ENCODE measurements around the gene TMEM238. TPM values are rescaled to one million over a fixed set of nuclear protein-coding genes. Genes with fewer than 3 reads are reported as not detected.
A peak's percentile ranks its signal among the peaks of the same experiment; 100 is the strongest.

The TMEM238 gene
- total RNA-seq, 4 donors from 2014 or later: 6.3 to 37.1 (median 29.3) TPM

GRCh38 chr19:55358943-55359908 is 24.9 kb downstream of the TMEM238 start:
- Histone ChIP-seq H3K27me3 (peaks cover 25% of the 10 kb centered on the region), H3K36me3 (no peaks in the 10 kb centered on the region), H3K4me3 (no peak overlapping the region), H3K9me3 (no peaks in the 10 kb centered on the region), H3K27ac (no peak overlapping the region), H3K4me1 (peaks cover 12% of the 10 kb centered on the region)
- DNase-seq (ENCODE audit: low spot score in 2 of 2): no peak
- WGBS: 63% methylated on average over 30 of the region's 32 CpGs
- TF ChIP-seq CTCF (IDR thresholded peaks at IDR 0.05) (no peak), EP300 (IDR thresholded peaks at IDR 0.05) (no peak)

GRCh38 chr19:55358493-55358892 is 25.6 kb downstream of the TMEM238 start:
- Histone ChIP-seq H3K4me3 (no peak overlapping the region), H3K27ac (no peak overlapping the region), H3K27me3 (peaks cover 32% of the 10 kb centered on the region), H3K4me1 (peaks cover 19% of the 10 kb centered on the region), H3K36me3 (no peaks in the 10 kb centered on the region), H3K9me3 (no peaks in the 10 kb centered on the region)
- TF ChIP-seq CTCF (IDR thresholded peaks at IDR 0.05) (no peak), EP300 (IDR thresholded peaks at IDR 0.05) (no peak), POLR2A (IDR thresholded peaks at IDR 0.05) (no peak), POLR2AphosphoS5 (IDR thresholded peaks at IDR 0.05) (no peak)
- WGBS: 90% methylated on average over 15 of the region's 19 CpGs
- DNase-seq (ENCODE audit: low spot score in 2 of 2): no peak

- DNase-seq (ENCODE audit: low spot score in 2 of 2): no peak
- no CpG with 5 or more reads among the region's 13 CpGs for WGBS
- TF ChIP-seq CTCF (IDR thresholded peaks at IDR 0.05): no peak
- no peak for TF ChIP-seq EP300 (IDR thresholded peaks at IDR 0.05)
- no peak for TF ChIP-seq POLR2A (IDR thresholded peaks at IDR 0.05)
- no peak for TF ChIP-seq POLR2AphosphoS5 (IDR thresholded peaks at IDR 0.05)
- H3K27me3 ChIP-seq: peaks cover 49% of the 10 kb centered on the region
- no peaks in the 10 kb centered on the region for H3K36me3 ChIP-seq
- H3K4me3 ChIP-seq: peak overlapping the region; percentile 46
- no peaks in the 10 kb centered on the region for H3K9me3 ChIP-seq
- H3K4me1 ChIP-seq: peaks cover 25% of the 10 kb centered on the region
- no peak overlapping the region for H3K27ac ChIP-seq
These were observed 28.8 kb downstream of the TMEM238 start for GRCh38 chr19:55355213-55355821.

GRCh38 chr19:55354698-55355212 is 29.3 kb downstream of the TMEM238 start, which contains the start of gene COX6B2:
TSS of gene COX6B2 (minus strand) at chr19:55354719. CDS start at chr19:55354521, 198 bp downstream.
- peak within 1 kb of the TSS; percentile 46 for H3K4me3 ChIP-seq
- H3K27me3 ChIP-seq: peaks cover 49% of the 10 kb centered on the region
- H3K36me3 ChIP-seq: no peaks in the 10 kb centered on the region
- TF ChIP-seq POLR2AphosphoS5 (IDR thresholded peaks at IDR 0.05): no peak
- no peak for TF ChIP-seq CTCF (IDR thresholded peaks at IDR 0.05)
- TF ChIP-seq EP300 (IDR thresholded peaks at IDR 0.05): no peak
- no peak for TF ChIP-seq POLR2A (IDR thresholded peaks at IDR 0.05)
- no peaks in the 10 kb centered on the region for H3K9me3 ChIP-seq
- WGBS: 4% methylated on average over 14 of the region's 43 CpGs
- no peak within 1 kb of the TSS for H3K27ac ChIP-seq
- DNase-seq (ENCODE audit: low spot score in 2 of 2): peak in 1 of 2 donors; percentile 69
- H3K4me1 ChIP-seq: peaks cover 25% of the 10 kb centered on the region
